Measurements from ENCODE around the gene TNXB. TPM values are rescaled to one million over a fixed set of nuclear protein-coding genes. Genes with fewer than 3 reads are reported as not detected.

TNXB gene
- total RNA-seq, 3 donors from 2014 or later, result 32.9 to 109 (median 89.8) TPM

DNA sequence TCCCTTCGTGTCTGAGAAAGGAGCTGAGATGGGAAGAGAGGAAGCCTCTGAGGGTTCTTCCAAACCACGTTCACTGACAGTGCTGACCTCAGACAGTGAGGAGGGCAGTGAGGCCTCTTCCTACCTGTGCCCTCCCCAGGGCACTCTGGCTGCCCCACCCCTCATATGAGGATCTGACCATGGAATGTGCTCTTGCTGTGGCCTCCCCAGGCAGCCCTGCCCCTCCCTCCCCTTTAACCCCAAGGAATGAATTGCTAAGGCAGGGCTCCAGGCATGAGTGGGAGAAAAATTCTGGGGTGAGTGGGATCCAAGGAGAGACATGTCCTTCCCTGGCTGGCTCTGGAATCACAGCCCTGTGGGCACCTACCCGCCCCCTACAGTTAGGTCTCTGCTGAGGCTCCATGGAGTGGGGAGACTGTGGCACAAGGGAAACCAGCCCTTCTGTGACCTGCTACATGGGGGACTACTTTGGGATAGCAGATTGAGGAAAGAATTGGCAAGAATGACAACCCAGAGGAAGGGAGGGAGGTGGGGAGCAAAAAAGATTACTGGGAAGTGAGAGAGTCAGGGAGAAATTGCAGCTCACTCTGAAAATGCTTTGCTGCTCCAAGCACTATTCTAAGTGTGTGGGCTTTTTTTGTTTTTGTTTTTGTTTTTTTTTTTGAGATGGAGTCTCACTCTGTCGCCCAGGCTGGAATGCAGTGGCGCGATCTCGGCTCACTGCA, 29.4 kb downstream of the TNXB start:
- Histone ChIP-seq H3K4me3 (no peak overlapping the region), H3K27me3 (no peaks in the 10 kb centered on the region), H3K36me3 (no peaks in the 10 kb centered on the region), H3K9me3 (no peaks in the 10 kb centered on the region), H3K27ac (peak overlapping the region; percentile 48 to 80), H3K4me1 (no peaks in the 10 kb centered on the region)
- no peak for DNase-seq (ENCODE audit: low spot score in 2 of 2)
- no peak for TF ChIP-seq POLR2A (IDR thresholded peaks at IDR 0.05)
- TF ChIP-seq, protein P1, sequence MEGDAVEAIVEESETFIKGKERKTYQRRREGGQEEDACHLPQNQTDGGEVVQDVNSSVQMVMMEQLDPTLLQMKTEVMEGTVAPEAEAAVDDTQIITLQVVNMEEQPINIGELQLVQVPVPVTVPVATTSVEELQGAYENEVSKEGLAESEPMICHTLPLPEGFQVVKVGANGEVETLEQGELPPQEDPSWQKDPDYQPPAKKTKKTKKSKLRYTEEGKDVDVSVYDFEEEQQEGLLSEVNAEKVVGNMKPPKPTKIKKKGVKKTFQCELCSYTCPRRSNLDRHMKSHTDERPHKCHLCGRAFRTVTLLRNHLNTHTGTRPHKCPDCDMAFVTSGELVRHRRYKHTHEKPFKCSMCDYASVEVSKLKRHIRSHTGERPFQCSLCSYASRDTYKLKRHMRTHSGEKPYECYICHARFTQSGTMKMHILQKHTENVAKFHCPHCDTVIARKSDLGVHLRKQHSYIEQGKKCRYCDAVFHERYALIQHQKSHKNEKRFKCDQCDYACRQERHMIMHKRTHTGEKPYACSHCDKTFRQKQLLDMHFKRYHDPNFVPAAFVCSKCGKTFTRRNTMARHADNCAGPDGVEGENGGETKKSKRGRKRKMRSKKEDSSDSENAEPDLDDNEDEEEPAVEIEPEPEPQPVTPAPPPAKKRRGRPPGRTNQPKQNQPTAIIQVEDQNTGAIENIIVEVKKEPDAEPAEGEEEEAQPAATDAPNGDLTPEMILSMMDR (IDR thresholded peaks at IDR 0.05), result no peak
- no peak for TF ChIP-seq POLR2AphosphoS5 (IDR thresholded peaks at IDR 0.05)
- intact Hi-C loops (cut with DNase I; ENCODE audit: low total_unique reads), result no loop called here

DNA sequence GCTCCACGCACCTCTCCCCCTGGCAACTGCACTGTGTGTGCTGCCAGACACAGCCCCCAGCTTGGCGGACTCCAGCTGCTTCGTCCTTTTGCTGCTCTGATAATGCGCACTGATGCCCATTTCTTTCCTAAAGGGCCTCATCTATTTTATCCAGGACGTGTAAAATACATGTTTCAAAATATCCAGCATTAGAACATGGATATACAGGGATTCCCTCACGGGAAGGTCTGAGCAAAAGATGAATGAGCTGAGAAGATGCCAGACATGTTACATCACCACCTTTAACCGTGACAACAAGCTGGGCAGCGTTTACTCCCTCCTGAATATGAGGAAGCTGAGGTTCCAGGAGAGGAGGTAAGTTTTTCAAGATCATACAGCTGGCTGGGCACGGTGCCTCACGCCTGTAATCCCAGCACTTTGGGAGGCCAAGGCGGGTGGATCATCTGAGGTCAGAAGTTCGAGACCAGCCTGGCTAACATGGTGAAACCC, 32.8 kb downstream of the TNXB start:
- peak in 1 of 2 donors; percentile 35 for DNase-seq (ENCODE audit: low spot score in 2 of 2)
- intact Hi-C loops (cut with DNase I; ENCODE audit: low total_unique reads), result no loop called here

DNA sequence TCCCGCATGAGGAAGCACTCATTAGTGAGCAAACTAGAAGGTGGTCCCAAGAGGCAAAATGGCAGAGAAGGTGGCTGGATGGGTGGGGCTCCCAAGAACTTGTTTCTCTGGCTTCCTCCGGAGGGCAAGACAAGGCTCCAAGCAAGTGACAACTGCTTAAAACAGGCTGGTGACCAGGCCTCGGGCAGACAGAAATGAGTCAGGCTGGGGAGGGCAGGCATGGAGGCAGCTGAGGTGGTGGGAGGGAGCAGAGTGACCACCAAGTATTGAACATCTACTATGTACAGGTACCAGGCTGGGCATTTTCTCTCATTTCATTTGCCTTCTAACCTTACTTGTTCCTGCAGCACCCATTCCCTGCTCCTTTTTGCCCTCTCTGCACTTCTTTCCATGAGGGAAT, 33.4 kb downstream of the TNXB start:
- intact Hi-C loops (cut with DNase I; ENCODE audit: low total_unique reads), result no loop called here
- Histone ChIP-seq H3K27ac (peak overlapping the region in 1 of 2 donors; percentile 14), H3K36me3 (no peaks in the 10 kb centered on the region)

More for the DNA sequence above, 32.8 kb downstream of the TNXB start:
- Histone ChIP-seq H3K36me3 (no peaks in the 10 kb centered on the region), H3K4me3 (no peak overlapping the region), H3K27me3 (no peaks in the 10 kb centered on the region), H3K9me3 (no peaks in the 10 kb centered on the region), H3K27ac (peak overlapping the region in 1 of 2 donors; percentile 14), H3K4me1 (no peaks in the 10 kb centered on the region)
- TF ChIP-seq POLR2AphosphoS5 (IDR thresholded peaks at IDR 0.05) (peak in 2 of 3 donors; percentile 46 to 51), POLR2A (IDR thresholded peaks at IDR 0.05) (no peak)
- TF ChIP-seq, protein P1 (IDR thresholded peaks at IDR 0.05), result no peak

DNA sequence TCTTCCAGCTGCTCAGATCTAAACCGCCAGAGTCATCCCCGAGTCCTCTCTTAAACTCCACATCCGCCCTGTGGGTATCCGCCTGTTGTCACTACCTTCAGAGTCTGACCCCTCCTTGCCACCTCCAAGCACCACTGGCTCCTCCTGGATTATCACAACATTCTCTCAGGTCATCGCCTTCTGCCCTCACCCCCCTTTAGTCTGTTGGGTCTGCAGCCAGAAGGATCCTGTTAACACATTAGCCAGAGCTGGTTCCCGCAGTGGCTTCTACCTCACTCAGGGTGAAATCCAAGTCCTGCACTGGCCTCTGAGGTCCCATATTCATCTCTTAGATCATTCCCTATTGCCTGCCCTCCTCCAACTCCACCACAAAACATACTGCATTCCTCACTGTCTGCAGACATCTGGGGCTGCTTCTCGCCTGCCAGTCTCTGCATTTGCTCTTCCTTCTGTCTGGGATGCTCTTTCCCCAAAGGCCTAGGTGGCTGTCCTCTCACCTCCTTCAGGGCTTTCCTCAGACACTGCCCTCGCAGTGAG, 34.1 kb downstream of the TNXB start:
- TF ChIP-seq POLR2AphosphoS5 (IDR thresholded peaks at IDR 0.05) (no peak), POLR2A (IDR thresholded peaks at IDR 0.05) (no peak)
- TF ChIP-seq, protein P1 (IDR thresholded peaks at IDR 0.05), result no peak
- H3K36me3 ChIP-seq, result no peaks in the 10 kb centered on the region
- H3K27me3 ChIP-seq, result no peaks in the 10 kb centered on the region
- no peak overlapping the region for H3K27ac ChIP-seq
- no peak overlapping the region for H3K4me3 ChIP-seq
- DNase-seq (ENCODE audit: low spot score in 2 of 2), result no peak
- intact Hi-C loops (cut with DNase I; ENCODE audit: low total_unique reads), result no loop called here
- no peaks in the 10 kb centered on the region for H3K9me3 ChIP-seq
- H3K4me1 ChIP-seq, result no peaks in the 10 kb centered on the region

More for the DNA sequence above, 33.4 kb downstream of the TNXB start:
- H3K27me3 ChIP-seq, result no peaks in the 10 kb centered on the region
- TF ChIP-seq POLR2AphosphoS5 (IDR thresholded peaks at IDR 0.05) (no peak), POLR2A (IDR thresholded peaks at IDR 0.05) (no peak)
- TF ChIP-seq, protein P1 (IDR thresholded peaks at IDR 0.05), result no peak
- no peak for DNase-seq (ENCODE audit: low spot score in 2 of 2)
- H3K4me1 ChIP-seq, result no peaks in the 10 kb centered on the region
- no peaks in the 10 kb centered on the region for H3K9me3 ChIP-seq
- no peak overlapping the region for H3K4me3 ChIP-seq

DNA sequence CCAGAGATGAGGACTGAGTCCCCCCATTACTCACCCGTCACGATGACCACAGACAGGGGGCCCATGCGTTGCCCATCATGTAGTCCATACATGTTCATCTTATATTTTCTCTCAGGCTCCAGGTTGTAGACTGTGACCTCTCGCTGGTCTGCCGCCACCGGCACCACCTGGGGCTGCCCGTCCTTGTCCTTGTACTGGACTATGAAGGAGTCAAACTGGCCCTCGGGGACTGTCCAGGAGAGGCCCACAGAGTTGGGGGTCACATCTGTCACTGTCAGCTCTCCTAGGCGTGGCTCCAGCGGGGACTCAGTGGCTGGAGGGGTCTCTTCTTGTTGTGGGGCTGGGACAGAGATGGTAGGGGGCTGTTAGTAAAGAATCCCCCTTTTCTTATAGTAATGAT, 35.5 kb downstream of the TNXB start:
- H3K36me3 ChIP-seq, result no peaks in the 10 kb centered on the region
- no peak overlapping the region for H3K4me3 ChIP-seq
- no peaks in the 10 kb centered on the region for H3K4me1 ChIP-seq
- no peaks in the 10 kb centered on the region for H3K27me3 ChIP-seq
- H3K27ac ChIP-seq, result peak overlapping the region in 1 of 2 donors; percentile 38
- no peaks in the 10 kb centered on the region for H3K9me3 ChIP-seq
- intact Hi-C loops (cut with DNase I; ENCODE audit: low total_unique reads), result no loop called here
- no peak for DNase-seq (ENCODE audit: low spot score in 2 of 2)
- TF ChIP-seq POLR2AphosphoS5 (IDR thresholded peaks at IDR 0.05) (no peak), POLR2A (IDR thresholded peaks at IDR 0.05) (no peak)
- TF ChIP-seq, protein P1 (IDR thresholded peaks at IDR 0.05), result no peak
